AG08395 (cell line): ENCODE measurements around the gene SLC16A12.
A peak's percentile ranks its signal among the peaks of the same experiment; 100 is the strongest.

ENCODE experiments used
- DNase-seq: peaks from one replicate; pipeline ENCODE4 v3.0.0; 2012; ENCODE audit warnings: mixed read lengths, low spot score

Gene SLC16A12

DNA sequence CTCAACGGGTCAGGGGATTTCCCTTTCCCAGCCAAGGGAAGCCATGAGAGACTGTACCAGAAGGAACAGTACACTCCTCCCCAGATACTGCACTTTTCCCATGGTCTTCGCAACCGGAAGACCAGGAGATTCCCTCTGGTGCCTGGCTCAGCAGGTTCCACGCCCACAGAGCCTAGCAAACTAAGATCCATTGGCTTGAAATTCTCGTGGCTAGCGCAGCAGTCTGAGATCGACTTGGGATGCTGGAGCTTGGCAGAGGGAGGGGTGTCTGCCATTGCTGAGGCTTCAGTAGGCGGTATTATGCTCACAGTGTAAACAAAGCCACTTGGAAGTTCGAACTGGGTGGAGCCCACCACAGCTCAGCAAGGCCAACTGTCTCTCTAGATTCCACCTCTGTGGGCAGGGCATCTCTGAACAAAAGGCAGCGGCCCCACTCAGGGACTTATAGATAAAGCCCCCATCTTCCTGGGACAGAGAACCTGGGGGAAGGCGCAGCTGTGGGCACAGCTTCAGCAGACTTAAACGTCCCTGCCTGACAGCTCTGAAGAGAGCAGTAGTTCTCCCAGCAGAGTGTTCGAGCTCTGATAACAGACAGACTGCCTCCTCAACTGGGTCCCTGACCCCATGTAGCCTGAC, 29.6 kb downstream of the SLC16A12 start:
- DNase-seq, result no peak

DNA sequence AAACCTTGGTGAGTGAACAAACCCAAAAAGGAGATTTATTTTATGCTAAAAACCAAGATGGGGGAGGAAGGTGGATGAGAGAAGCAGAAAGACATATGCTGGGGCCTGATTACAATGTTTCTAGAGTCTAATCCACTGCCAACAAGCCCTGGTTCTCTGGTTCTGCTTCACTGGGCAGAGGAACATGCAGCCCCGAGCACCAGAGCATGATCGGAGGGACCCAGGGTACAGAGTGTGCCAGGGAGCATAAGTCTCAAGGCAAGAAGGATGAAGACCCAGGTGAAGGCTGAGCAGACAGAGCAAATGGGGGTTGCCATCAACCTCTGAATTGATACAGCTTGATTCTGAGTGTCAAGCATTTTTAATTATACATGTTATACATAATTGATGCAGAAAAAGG, 30.7 kb downstream of the SLC16A12 start:
- no peak for DNase-seq

DNA sequence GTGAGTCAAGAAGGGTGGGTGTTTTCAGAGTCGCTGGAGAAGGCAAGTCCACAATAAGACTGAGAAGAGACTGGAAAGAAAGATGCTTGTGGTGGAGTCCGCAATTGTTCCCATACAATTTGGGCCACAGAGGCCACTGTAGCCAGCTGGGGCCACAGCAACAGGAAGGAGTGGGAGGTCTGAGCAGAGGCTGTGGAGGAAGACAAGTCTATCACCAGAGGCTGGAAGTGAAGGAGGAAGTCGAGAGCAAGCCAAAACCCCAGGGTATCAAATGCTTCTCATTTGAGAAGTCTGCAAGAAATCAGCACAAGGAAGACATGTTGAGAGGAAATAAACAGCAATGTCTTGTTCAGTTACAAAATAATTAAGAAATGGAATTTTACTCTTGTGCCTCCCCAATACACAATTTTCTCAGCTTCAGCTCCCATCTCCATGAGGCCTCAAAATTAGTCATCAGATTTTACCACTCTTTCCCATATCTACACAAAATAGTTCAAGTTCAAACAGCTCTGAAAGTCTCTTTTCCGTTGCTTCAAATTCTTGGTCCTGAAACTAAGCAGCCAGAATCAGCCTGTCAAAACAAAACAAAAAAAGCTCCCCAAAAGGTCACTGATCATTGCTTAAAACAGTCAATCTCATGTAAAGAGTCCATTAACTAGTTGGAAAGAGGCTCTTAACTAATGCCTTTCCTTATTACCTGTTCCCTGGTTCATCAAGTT, 31.6 kb downstream of the SLC16A12 start:
- no peak for DNase-seq

DNA sequence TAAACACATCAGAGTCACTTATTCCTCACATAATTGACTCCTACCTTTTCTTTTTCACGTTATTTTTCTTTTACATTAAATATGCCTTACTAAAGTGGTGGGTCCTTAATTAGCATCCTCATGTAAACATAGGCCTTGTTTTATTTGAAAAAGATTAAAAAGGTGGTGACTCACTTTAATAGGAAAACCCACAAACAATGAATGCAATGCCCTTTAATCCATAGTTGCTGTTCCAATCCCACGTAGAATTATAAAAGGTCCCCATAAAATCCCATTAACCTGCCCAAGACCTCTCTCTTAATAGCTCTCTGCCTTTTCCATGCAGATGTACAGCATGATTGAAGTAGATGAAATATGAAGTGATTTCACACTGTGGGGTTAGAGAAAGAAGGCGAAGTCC, 32.2 kb downstream of the SLC16A12 start:
- no peak for DNase-seq

DNA sequence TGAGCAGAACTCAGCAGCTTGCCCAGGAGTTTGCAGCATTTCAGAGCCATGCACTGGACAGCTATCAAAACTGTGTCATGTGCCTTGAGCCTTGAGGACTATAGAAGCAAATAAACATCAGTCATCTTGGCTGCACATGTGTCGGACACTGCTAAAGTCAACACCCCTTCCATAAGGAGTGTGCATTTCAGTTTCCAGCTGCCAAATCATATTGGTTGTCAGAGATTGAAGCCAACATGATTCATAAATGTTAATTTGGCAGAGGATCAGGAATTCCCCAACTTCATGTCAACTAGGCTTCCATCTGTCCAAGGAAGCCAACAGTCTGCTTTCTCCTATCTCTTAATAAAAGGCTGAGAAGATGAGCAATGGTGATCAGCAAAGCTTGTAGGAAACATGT, 32.8 kb downstream of the SLC16A12 start:
- DNase-seq, result no peak

DNA sequence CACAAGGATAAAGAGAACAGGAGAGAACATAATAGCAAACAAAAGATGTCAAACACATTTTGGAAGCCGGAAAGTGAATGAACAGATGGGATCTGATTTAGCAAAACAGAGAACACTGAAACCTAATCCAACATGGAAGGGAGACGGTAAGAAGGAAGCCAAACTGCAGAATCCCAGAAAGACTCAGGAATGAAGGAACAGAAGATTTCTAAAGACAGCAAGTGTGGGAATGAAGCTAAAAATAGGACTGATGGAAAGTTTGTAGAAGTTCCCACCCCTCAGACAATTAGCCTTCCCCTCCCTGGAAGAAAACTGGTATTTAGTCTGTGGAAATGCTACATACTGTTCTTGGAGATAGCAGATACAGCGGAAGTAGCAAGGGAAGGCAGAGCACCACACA, 40.8 kb downstream of the SLC16A12 start:
- no peak for DNase-seq

DNA sequence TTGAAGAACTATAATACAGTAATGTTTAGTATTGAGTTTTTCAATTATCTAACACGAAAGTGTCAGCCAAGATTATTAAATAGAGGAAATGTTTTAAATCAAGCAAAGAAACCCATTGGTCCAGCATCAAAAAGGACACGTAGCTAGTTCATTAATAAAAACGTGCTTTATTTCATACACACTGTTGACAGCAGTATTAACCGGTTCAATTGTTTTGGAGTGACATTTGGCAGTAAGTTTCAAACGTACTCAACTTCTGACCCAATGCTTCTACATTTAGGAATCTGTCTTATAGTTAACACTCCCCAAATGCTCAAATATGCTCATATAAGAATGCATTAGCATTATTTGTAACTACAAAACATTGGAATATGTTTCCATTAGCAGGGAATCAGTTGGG, 41.3 kb downstream of the SLC16A12 start:
- no peak for DNase-seq

DNA sequence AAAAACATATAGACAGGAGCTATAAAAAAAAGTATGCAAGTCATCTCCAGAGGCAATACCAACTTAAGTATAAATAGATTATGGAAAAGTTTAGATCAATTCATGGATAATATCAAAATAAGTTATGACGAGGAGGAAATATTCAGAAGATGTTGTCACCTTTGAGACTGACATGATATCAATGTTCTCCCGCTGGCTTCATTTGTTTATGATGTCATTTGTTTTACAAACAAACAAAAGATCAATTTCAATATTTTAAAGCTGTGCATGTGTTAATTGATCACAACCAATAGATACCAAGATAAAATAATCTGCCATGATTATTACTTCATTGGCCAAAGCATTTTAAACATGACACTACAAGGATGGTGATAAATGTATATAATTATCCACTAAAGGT, 43.5 kb downstream of the SLC16A12 start:
- DNase-seq, result no peak

DNA sequence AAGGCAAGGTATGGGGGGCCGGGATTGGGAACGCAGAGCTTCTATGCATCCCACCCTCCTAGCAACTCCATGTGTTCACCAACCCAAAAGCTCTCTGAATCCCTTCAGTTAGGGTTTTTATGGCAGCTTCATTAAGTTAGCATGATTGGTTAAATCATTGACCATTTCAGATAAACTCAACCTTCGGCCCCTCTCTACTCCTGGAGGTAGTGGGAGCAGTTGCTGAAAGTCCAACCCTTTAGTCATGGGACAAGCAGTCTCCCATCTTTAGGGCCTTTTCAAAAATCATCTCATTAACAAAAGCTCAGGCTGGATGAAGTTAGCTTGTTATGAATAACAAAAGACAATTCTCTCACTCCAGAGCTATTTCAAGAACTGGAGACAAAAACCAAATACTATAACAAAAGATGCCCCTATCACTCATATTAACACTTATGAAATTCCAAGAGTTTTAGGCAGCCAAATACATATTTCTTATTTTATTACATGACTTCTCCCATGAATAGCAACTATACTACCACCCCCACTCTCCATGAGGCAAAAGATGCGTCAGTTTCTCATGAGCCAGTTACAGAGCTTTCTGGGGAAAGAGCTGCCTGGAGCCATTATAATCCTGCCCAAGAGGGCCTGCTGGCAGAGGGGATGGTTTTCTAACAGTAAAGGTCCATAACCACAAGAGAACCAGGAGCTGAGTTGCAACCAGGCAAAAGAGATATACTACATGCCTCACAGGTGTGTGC, 44.6 kb downstream of the SLC16A12 start:
- DNase-seq, result no peak

DNA sequence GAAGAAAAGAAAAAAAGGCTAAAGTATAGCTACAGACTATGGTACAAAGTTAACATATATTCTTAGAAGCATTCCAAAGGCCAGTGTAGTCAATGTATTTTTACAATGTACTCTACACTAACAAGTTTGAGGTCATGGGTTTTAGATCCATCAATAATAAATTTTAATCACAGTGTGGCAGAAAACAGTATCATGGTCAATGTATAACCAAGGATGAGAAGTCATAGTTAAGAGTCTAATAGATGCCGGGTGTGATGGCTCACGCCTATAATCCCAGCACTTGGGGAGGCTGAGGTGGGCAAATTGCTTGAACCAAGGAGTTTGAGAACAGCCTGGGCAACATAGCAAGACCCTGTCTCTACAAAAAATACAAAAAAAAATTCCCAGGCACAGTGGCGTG, 53.1 kb downstream of the SLC16A12 start:
- DNase-seq, result no peak

DNA sequence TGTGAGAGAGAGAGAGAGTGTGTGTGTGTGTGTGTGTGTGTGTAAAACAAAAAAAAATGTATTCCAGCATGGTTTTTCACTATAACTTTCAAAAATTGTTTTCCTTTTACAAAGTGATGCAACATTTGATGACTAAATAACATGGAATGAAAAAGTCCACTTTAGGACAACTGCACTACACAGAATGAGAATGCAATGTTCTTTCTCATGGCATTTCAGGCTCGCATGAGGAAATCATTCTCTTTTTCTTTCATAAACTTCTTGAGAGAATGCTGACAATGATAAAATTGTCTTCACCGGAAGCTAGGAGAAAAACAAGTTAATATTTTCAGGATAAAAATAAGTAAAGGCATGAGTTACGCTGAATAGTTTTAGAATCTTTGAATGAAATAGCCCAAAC, 53.7 kb downstream of the SLC16A12 start:
- DNase-seq, result peak; percentile 78

DNA sequence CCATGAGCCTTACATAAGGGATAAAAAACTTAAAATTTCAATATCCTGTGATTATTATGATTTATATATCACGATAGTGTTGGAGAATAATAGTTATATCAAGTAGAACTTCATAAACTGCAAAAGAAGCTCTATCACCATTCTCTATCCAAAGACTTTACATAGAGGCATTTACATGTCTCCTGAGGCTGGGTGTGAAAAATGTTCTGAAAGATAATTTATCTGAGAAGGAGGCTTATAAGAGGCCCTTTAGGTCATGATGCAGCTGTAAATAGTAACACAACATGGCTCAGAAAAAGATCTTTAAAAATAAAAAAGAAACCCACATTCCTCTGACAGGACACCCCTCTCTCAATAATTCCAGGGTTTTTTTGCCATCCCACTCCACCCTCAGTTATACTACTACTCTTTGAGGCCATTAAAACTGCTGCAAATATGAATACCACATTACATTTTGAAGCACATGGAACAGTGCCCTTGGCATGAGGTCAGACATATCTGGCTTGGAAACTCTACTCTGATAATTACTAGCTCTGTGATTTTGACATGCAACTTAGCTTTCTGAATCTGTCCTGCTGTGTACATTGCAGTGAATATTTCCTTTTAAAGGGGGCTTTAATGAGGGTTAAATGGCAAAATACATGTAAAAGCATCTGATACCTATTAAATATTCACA, 55.5 kb downstream of the SLC16A12 start:
- DNase-seq, result peak; percentile 28

DNA sequence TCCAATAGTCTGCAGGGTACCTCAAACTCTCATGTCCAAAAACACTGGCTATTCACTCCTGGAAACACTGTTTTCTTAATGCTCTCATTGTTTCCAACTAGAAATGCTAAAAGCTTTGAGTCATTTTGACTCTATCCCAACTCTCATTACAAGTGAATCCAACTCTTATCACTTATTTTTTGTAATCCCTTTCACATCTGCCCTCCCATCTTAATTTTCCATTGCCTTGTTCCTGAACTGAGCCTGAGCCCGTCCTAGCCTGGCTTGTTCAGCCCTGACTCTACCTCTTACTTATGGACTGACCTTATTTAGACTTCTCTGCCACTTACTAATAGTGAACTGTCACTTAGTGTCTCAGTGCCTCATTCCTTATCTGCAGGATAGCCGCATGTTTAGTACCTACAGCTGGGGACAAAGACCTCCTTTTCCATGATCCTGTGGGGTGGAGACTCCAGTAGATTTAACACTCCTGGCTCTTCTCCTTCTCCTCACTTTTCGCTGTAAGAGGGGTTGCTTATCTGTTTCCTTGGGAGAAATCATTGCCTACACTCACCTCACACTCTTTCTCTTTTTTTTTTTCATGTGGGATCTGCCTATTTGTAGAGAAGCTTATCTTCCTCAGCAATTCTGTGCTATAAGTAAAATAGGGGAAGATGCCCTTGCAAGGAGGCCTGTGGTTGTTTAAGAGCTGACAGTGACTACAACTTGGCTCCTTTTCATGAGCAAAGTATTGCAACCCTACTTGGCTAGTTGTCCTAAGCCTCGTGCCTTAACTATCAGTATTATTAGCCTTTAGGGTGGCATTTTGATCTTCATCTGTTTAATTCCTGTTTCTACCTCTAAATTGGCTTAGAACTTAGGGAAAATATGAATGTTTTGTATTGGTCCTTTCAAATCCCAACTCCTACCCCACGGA, 56.4 kb downstream of the SLC16A12 start:
- DNase-seq, result peak; percentile 45

DNA sequence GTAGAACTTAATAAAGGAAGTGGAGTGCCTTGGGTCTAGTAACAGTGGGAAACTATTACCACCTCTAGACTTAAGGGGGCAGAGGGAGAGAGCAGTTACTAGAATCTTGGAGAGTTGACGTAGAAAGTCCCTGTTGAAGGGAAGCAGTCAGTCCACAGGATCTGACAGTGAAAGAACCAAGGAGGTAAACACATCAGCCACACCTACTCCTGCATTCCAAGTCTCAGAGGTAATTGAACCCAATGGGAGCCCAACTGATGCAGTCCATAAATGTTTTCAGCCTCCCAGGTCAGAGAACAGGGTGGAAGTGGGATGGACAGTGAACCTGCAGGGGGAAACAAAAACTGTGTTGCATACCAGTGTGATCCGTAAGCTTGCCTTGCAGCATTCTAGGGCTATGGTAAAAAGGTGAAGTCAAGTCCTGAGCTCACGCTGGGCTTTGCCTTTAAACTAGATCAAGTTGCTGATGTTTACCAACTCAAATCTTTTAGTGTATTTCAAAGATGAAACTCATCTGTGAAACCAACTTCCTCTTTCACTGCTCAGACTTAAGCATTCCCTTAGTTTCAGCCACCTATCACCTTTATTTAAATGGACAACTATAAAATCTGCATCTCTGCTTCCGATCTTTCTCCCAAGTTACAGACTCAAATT, 57.2 kb downstream of the SLC16A12 start:
- no peak for DNase-seq

DNA sequence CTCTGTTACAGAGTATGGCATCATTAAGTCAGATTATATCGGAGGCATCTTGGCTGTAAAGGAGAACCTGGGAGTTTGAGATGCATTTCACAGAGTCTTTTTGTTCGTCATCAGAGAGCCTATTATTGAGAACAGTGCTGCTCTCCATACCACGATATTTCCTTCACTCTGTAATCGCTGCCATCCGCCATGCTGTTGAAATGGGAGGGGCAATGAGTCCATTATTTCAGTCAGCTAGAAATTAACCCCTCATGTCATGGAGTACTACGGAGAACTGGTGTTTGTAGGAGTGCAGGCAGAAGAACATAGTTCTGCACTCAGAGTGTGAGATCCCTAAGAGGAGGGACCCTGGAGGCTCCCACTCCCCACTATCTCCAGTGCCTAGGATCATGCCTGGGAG, 59.2 kb downstream of the SLC16A12 start:
- DNase-seq, result no peak

DNA sequence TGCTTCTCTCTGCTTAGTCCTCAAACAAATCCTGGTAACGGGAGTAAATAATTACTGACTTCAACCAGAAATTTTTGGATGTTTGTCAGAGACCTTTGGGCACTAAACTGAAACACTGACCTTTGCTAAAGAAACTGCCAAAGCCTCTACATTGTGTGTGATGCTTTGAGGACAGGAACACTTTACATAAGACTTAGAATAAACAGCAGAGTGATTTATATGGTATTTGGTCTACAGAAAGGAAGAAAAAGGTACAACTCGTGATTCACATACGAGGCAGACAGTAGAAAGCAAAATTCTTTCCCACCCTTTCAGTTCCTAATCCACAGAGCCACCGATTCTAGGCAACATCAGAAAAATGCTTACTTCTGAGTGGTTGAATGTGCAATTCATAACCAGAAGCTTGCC, 59.8 kb downstream of the SLC16A12 start:
- DNase-seq, result no peak

DNA sequence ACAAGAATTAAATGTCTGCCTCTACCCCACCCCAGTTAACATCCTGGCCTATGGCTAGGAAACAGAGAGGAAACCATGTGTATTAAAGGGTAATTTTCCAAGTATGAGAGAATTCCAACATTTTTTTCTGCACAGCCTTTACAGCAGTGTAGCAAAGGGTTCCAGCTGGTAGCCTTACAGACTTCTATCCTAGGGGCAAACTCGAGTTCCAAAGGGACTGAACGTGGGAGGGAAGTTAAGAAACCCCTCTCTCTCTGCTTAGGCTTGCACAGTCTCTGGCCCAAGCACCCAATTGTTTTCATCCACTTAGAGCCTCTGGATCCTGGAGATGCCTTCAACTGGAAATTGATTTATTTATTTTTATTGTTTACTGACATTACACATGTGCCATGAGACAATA, 60.3 kb downstream of the SLC16A12 start:
- no peak for DNase-seq

DNA sequence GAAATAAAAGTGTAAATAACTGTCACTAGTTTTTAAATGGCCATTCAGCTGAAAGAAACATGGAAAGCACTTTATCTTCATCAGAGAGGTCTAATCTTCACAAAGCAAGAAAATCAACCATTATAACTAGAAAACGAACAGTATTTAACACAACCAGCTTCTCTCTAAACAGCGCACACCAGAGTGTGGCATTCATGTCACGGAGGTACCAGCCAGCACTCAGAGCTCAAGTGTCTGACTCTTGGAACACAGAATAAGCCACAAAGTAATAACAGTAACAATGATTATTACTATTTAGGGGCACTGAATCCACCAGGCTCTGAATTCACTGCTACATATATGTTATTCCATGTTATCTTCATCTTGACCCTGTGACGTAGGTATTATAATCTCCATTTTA, 60.9 kb downstream of the SLC16A12 start:
- no peak for DNase-seq

DNA sequence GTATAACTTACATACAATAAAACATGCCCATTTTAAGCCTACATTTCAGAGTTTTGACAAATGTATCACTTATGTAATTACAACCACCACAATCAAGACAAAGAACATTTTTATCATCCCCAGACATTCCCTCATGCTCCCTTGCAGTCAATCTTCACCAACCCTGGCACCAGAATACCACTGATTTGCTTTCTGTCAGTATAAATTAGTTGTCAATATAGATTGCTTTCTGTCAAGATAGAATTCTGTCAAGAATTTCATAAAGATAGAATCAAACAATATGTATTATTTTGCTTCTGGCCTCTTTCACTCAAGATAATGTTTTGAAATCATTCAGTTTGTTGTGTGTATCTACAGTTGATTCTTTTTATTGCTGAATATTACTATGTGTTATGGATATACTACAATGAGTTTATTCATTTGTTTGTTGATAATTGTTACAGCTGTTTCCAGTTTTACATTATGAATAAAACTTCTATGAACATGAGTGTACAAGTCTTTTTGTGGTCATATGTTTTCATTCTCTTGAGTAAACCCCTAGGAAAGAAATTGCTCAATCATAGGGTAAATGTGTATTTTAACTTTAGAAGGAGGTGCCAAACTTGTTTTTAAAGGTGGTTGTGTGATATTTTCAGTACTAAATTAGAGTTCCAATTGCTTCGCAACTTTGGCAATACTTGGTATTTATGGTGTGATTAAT, 64.1 kb downstream of the SLC16A12 start:
- no peak for DNase-seq

DNA sequence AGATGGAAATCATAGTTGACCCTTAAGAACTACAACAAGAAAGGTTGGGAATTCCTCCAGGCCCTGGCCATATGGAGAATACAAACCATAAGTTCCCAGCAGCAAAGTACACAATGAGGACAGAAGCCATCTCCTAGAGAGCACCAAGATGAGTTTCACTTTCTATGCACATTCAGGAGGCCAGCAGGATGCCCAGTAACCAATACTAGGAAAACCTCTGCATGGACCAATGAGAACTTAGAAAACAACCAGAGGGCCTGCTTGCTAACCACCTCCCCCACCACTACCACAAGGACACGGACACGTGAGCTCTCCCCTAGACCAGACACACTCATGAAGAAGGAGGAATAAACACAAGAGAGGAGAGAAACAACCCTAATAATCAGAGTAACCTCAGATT, 64.8 kb downstream of the SLC16A12 start:
- DNase-seq, result no peak

DNA sequence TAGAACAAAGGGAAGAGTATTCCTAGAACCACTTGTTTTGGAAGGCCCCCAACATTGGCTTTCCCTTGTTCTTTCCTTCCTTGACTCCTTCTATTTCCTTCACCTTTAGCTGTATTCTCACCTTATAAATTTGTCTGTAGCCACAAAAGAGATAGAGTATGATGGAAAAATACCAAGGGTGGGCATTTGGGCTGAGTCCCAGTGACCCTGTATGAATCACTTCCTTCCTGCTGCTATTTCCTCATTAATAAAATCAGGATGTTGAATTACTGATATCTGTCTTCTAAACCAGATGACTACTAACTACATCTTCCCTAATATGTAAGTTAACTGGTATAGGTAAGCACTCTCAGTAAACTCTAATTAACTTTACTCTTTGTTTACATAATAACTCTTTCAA, 65.9 kb downstream of the SLC16A12 start:
- no peak for DNase-seq
